GM18861 (cell line): ENCODE results near the gene SLC9B2.
"Not testable (repeated sequence)": the region's sequence is repeated elsewhere in the genome, so short reads cannot be mapped to it uniquely, and the experiment has no call there.

Experiments
- ATAC-seq: cut with Tn5 transposase; IDR thresholded peaks from one replicate; pipeline ENCODE4 v1.9.1; 2021; ENCODE audit not compliant: unreplicated experiment

SLC9B2 gene

GRCh38 chr4:103019308-103020124 lies 57.0 kb downstream of the SLC9B2 start, which contains the start of gene SLC9B1:
SLC9B1 (minus strand) TSS chr4:103019705; CDS start chr4:102991711, 27,994 bp downstream.
- peak; percentile 95 for ATAC-seq

GRCh38 chr4:103018391-103019307 lies 57.9 kb downstream of the SLC9B2 start:
- no peak for ATAC-seq

GRCh38 chr4:103012551-103012950 lies 64.0 kb downstream of the SLC9B2 start:
- no peak for ATAC-seq

GRCh38 chr4:103012060-103012459 lies 64.5 kb downstream of the SLC9B2 start:
- ATAC-seq: no peak

GRCh38 chr4:103011378-103012025 lies 65.1 kb downstream of the SLC9B2 start:
- no peak for ATAC-seq

GRCh38 chr4:103010804-103011203 lies 65.8 kb downstream of the SLC9B2 start:
- ATAC-seq: no peak

- peak; percentile 91 for ATAC-seq
These were observed 67.5 kb downstream of the SLC9B2 start for GRCh38 chr4:103008875-103009729.

- ATAC-seq: no peak
These were observed 74.0 kb downstream of the SLC9B2 start for GRCh38 chr4:103002551-103002950.

GRCh38 chr4:102994803-102995202 lies 81.8 kb downstream of the SLC9B2 start:
- ATAC-seq: no peak

GRCh38 chr4:102993985-102994384 lies 82.6 kb downstream of the SLC9B2 start:
- ATAC-seq: not testable (repeated sequence)

GRCh38 chr4:102988429-102989020 lies 88.0 kb downstream of the SLC9B2 start:
- ATAC-seq: no peak

GRCh38 chr4:102981005-102981404 lies 95.6 kb downstream of the SLC9B2 start:
- no peak for ATAC-seq
